Smooth muscle cell (in vitro differentiated cells): ENCODE data around the gene SORBS1. TPM values are rescaled to one million over a fixed set of nuclear protein-coding genes. Genes with fewer than 3 reads are reported as not detected.

Source experiments
- DNase-seq: peaks from one replicate; lab custom pipeline; 2025; ENCODE audit not compliant: unreplicated experiment; lab: John Stamatoyannopoulos, UW
- H2AFZ ChIP-seq: fragments of 200-600 bp; sonication (generic); 2 replicates; pipeline ENCODE4 v1.6.0; 2016; ENCODE audit warnings: antibody characterized with exemption, low read depth, mild to moderate bottlenecking
- H3F3A ChIP-seq: fragments of 200-600 bp; sonication (generic); 2 replicates; pipeline ENCODE4 v1.6.0; 2017; ENCODE audit warnings: antibody characterized with exemption, low read depth
- H3K27ac ChIP-seq: fragments of 200-600 bp; sonication (generic); 2 replicates; pipeline ENCODE4 v1.5.1; 2016; ENCODE audit warnings: low read depth, mild to moderate bottlenecking
- H3K27me3 ChIP-seq: fragments of 200-600 bp; sonication (generic); 2 replicates; pipeline ENCODE4 v1.6.1; 2016; ENCODE audit warnings: low read depth, mild to moderate bottlenecking
- H3K36me3 ChIP-seq: fragments of 200-600 bp; sonication (generic); 2 replicates; pipeline ENCODE4 v1.5.1; 2016; ENCODE audit warnings: low read depth
- H3K4me1 ChIP-seq: fragments of 200-600 bp; sonication (generic); 2 replicates; pipeline ENCODE4 v1.5.1; 2016; ENCODE audit warnings: low read depth
- H3K4me2 ChIP-seq: fragments of 200-600 bp; sonication (generic); 2 replicates; pipeline ENCODE4 v1.6.0; 2016; ENCODE audit warnings: mild to moderate bottlenecking
- H3K4me3 ChIP-seq: fragments of 200-600 bp; sonication (generic); 2 replicates; pipeline ENCODE4 v1.5.1; 2016; ENCODE audit warnings: mild to moderate bottlenecking
- H3K79me2 ChIP-seq: fragments of 200-600 bp; sonication (generic); 2 replicates; pipeline ENCODE4 v1.6.0; 2016; ENCODE audit warnings: low read depth, mild to moderate bottlenecking
- H3K9ac ChIP-seq: fragments of 200-600 bp; sonication (generic); 2 replicates; pipeline ENCODE4 v1.6.0; 2016; ENCODE audit warnings: low read depth
- H3K9me3 ChIP-seq: fragments of 200-600 bp; sonication (generic); replicated peaks from 2 replicates; pipeline ENCODE4 v1.5.1; 2016; ENCODE audit warnings: low read depth
- H4K20me1 ChIP-seq: fragments of 200-600 bp; sonication (generic); 2 replicates; pipeline ENCODE4 v1.6.0; 2016; ENCODE audit warnings: low read depth
- CTCF ChIP-seq: fragments of 200-600 bp; sonication (generic); IDR thresholded peaks from 2 replicates; pipeline ENCODE4 v1.5.1; 2017; ENCODE audit warnings: borderline replicate concordance, mild to moderate bottlenecking, antibody characterized with exemption; ENCODE audit not compliant: insufficient read depth, poor library complexity, severe bottlenecking
- WGBS: methylation state at CpG from one replicate; pipeline ENCODE4 v1.1.7; 2016; ENCODE audit warnings: low lambda C conversion rate; 5-methylcytosine and 5-hydroxymethylcytosine counted together
- polyA plus RNA-seq: library from polyadenylated mRNA; unstranded; fragments of >200 nt; fragmentation: Nextera tagmentation; extraction: Ambion mirVana; gene quantifications from 2 replicates; pipeline ENCODE4 v1.2.1, GENCODE V29; 2016
- total RNA-seq: library from RNA; depleted of rRNA; stranded (reverse); fragments of >200 nt; gene quantifications from 2 replicates; pipeline ENCODE4 v1.2.3, GENCODE V29; 2014

The SORBS1 gene
- total and polyA plus RNA-seq, 2 experiments from 2014 or later = 14.6 to 21.0 TPM

- H3F3A ChIP-seq = no peaks in the 10 kb centered on the region
- no peaks in the 10 kb centered on the region for H3K36me3 ChIP-seq
- no peak overlapping the region for H2AFZ ChIP-seq
- DNase-seq = no peak
- no peak overlapping the region for H3K4me2 ChIP-seq
- H3K9me3 ChIP-seq = no peaks in the 10 kb centered on the region
- no peak overlapping the region for H3K9ac ChIP-seq
- H3K4me1 ChIP-seq = peaks cover 4% of the 10 kb centered on the region
- no peak overlapping the region for H3K4me3 ChIP-seq
- H3K27ac ChIP-seq = no peak overlapping the region
- H3K27me3 ChIP-seq = no peaks in the 10 kb centered on the region
- H3K79me2 ChIP-seq = no peaks in the 10 kb centered on the region
- no peak for TF ChIP-seq CTCF
- no peaks in the 10 kb centered on the region for H4K20me1 ChIP-seq
Measured at GRCh38 chr10:95360122-95360714, 201.0 kb downstream of the SORBS1 start.

- Histone ChIP-seq H3K4me2 (no peak overlapping the region), H3K4me1 (peaks cover 4% of the 10 kb centered on the region), H3F3A (no peaks in the 10 kb centered on the region), H3K27ac (no peak overlapping the region), H2AFZ (no peak overlapping the region), H4K20me1 (no peaks in the 10 kb centered on the region), H3K36me3 (no peaks in the 10 kb centered on the region), H3K9me3 (no peaks in the 10 kb centered on the region), H3K79me2 (no peaks in the 10 kb centered on the region), H3K4me3 (no peak overlapping the region), H3K27me3 (no peaks in the 10 kb centered on the region), H3K9ac (no peak overlapping the region)
- no peak for DNase-seq
- TF ChIP-seq CTCF = no peak
- WGBS = 81% methylated on average over 6 of the region's 6 CpGs
Measured at GRCh38 chr10:95359466-95359865, 201.7 kb downstream of the SORBS1 start.

GRCh38 chr10:95356190-95356955, 204.8 kb downstream of the SORBS1 start:
- no peaks in the 10 kb centered on the region for H4K20me1 ChIP-seq
- no peaks in the 10 kb centered on the region for H3K36me3 ChIP-seq
- WGBS = 97% methylated on average over 23 of the region's 23 CpGs
- no peaks in the 10 kb centered on the region for H3K79me2 ChIP-seq
- no peak overlapping the region for H3K4me3 ChIP-seq
- no peak for TF ChIP-seq CTCF
- DNase-seq = no peak
- no peaks in the 10 kb centered on the region for H3K27me3 ChIP-seq
- no peaks in the 10 kb centered on the region for H3F3A ChIP-seq
- H3K9me3 ChIP-seq = no peaks in the 10 kb centered on the region
- no peak overlapping the region for H3K9ac ChIP-seq
- peaks cover 4% of the 10 kb centered on the region for H3K4me1 ChIP-seq
- no peak overlapping the region for H3K4me2 ChIP-seq
- H3K27ac ChIP-seq = no peak overlapping the region
- no peak overlapping the region for H2AFZ ChIP-seq

GRCh38 chr10:95355301-95355700, 205.9 kb downstream of the SORBS1 start:
- Histone ChIP-seq H3K4me2 (no peak overlapping the region), H3K4me1 (peaks cover under 1% of the 10 kb centered on the region), H4K20me1 (no peaks in the 10 kb centered on the region), H3K79me2 (no peaks in the 10 kb centered on the region), H3K36me3 (no peaks in the 10 kb centered on the region), H3F3A (no peaks in the 10 kb centered on the region), H3K27me3 (no peaks in the 10 kb centered on the region), H2AFZ (no peak overlapping the region), H3K9ac (no peak overlapping the region), H3K9me3 (no peaks in the 10 kb centered on the region), H3K4me3 (no peak overlapping the region), H3K27ac (no peak overlapping the region)
- TF ChIP-seq CTCF = no peak
- WGBS = 93% methylated on average over 7 of the region's 7 CpGs
- no peak for DNase-seq
